ENCODE data around the gene ORM2. TPM values are rescaled to one million over a fixed set of nuclear protein-coding genes. Genes with fewer than 3 reads are reported as not detected.

Gene ORM2
- total RNA-seq, 1 donor from 2014 or later, result not detected

GRCh38 chr9:114296338-114296737, 33.3 kb upstream of the ORM2 start:
- H3K27me3 Mint-ChIP-seq (ENCODE audit: insufficient read depth, low read depth), result no peaks in the 10 kb centered on the region
- H3K9me3 Mint-ChIP-seq, result peaks cover 19% of the 10 kb centered on the region
- DNase-seq (ENCODE audit: low spot score), result no peak
- Histone ChIP-seq H3K36me3 (peaks cover 18% of the 10 kb centered on the region), H3K4me1 (no peaks in the 10 kb centered on the region), H3K27me3 (no peaks in the 10 kb centered on the region), H3K4me2 (no peak overlapping the region), H3K9me3 (ENCODE audit: low read depth) (peaks cover 8% of the 10 kb centered on the region), H2AFZ (replicated peaks) (no peak overlapping the region), H3K27ac (no peak overlapping the region), H3K9ac (no peak overlapping the region), H4K20me1 (ENCODE audit: low read depth) (no peaks in the 10 kb centered on the region), H3F3A (ENCODE audit: low read depth) (no peaks in the 10 kb centered on the region), H3K79me2 (ENCODE audit: low read depth) (no peaks in the 10 kb centered on the region), H3K4me3 (no peak overlapping the region)
- TF ChIP-seq EZH2phosphoT487 (IDR thresholded peaks at IDR 0.05), result no peak
- TF ChIP-seq CTCF (IDR thresholded peaks at IDR 0.05), result no peak
- TF ChIP-seq EZH2 (IDR thresholded peaks at IDR 0.05), result no peak
- H3K36me3 Mint-ChIP-seq, result peaks cover 44% of the 10 kb centered on the region
- H3K4me1 Mint-ChIP-seq, result no peaks in the 10 kb centered on the region
- no peak overlapping the region for H3K27ac Mint-ChIP-seq
- H3K4me3 Mint-ChIP-seq, result no peak overlapping the region

GRCh38 chr9:114299286-114300152, 30.1 kb upstream of the ORM2 start:
- Mint-ChIP-seq H3K4me1 (no peaks in the 10 kb centered on the region), H3K4me3 (no peak overlapping the region), H3K27me3 (ENCODE audit: insufficient read depth, low read depth) (peaks cover 2% of the 10 kb centered on the region), H3K27ac (no peak overlapping the region), H3K9me3 (peaks cover 15% of the 10 kb centered on the region), H3K36me3 (peaks cover 32% of the 10 kb centered on the region)
- no peak overlapping the region for H2AFZ ChIP-seq (replicated peaks)
- TF ChIP-seq EZH2 (IDR thresholded peaks at IDR 0.05), result no peak
- TF ChIP-seq CTCF (IDR thresholded peaks at IDR 0.05), result no peak
- TF ChIP-seq EZH2phosphoT487 (IDR thresholded peaks at IDR 0.05), result no peak
- H3K4me3 ChIP-seq, result no peak overlapping the region
- H3K27me3 ChIP-seq, result no peaks in the 10 kb centered on the region
- H3K4me2 ChIP-seq, result no peak overlapping the region
- H3F3A ChIP-seq (ENCODE audit: low read depth), result no peaks in the 10 kb centered on the region
- no peak overlapping the region for H3K27ac ChIP-seq
- no peaks in the 10 kb centered on the region for H3K79me2 ChIP-seq (ENCODE audit: low read depth)
- H3K4me1 ChIP-seq, result no peaks in the 10 kb centered on the region
- no peak for DNase-seq (ENCODE audit: low spot score)
- H4K20me1 ChIP-seq (ENCODE audit: low read depth), result no peaks in the 10 kb centered on the region
- H3K9ac ChIP-seq, result no peak overlapping the region
- H3K9me3 ChIP-seq (ENCODE audit: low read depth), result peaks cover 7% of the 10 kb centered on the region
- H3K36me3 ChIP-seq, result peaks cover 18% of the 10 kb centered on the region

GRCh38 chr9:114300153-114300845, 29.4 kb upstream of the ORM2 start:
- H3K36me3 Mint-ChIP-seq, result peaks cover 25% of the 10 kb centered on the region
- Histone ChIP-seq H2AFZ (replicated peaks) (no peak overlapping the region), H4K20me1 (ENCODE audit: low read depth) (no peaks in the 10 kb centered on the region), H3K9me3 (ENCODE audit: low read depth) (no peaks in the 10 kb centered on the region), H3K27ac (no peak overlapping the region), H3K27me3 (no peaks in the 10 kb centered on the region), H3F3A (ENCODE audit: low read depth) (no peaks in the 10 kb centered on the region), H3K4me3 (no peak overlapping the region), H3K36me3 (peaks cover 11% of the 10 kb centered on the region), H3K9ac (no peak overlapping the region), H3K79me2 (ENCODE audit: low read depth) (no peaks in the 10 kb centered on the region), H3K4me2 (no peak overlapping the region), H3K4me1 (no peaks in the 10 kb centered on the region)
- H3K4me3 Mint-ChIP-seq, result no peak overlapping the region
- no peaks in the 10 kb centered on the region for H3K4me1 Mint-ChIP-seq
- peaks cover 7% of the 10 kb centered on the region for H3K9me3 Mint-ChIP-seq
- no peak overlapping the region for H3K27ac Mint-ChIP-seq
- H3K27me3 Mint-ChIP-seq (ENCODE audit: insufficient read depth, low read depth), result peaks cover 2% of the 10 kb centered on the region
- DNase-seq (ENCODE audit: low spot score), result no peak
- TF ChIP-seq CTCF (IDR thresholded peaks at IDR 0.05) (no peak), EZH2 (IDR thresholded peaks at IDR 0.05) (no peak), EZH2phosphoT487 (IDR thresholded peaks at IDR 0.05) (no peak)

Data from neural progenitor cell (in vitro differentiated cells).